ENCODE results near the gene CHRM2.

Gene CHRM2

GRCh38 chr7:136942994-136943393 is 74.5 kb downstream of the CHRM2 start:
- Histone ChIP-seq H3K27me3 (no peaks in the 10 kb centered on the region), H3K4me1 (no peaks in the 10 kb centered on the region), H3K9me3 (replicated peaks in 1 of 11) (no peaks in the 10 kb centered on the region), H3K36me3 (no peaks in the 10 kb centered on the region), H3K4me2 (no peak overlapping the region), H4K20me1 (no peaks in the 10 kb centered on the region), H3K4me3 (no peak overlapping the region), H3K27ac (no peak overlapping the region), H3K9ac (no peak overlapping the region)
- TF ChIP-seq Cebpa-rat (IDR thresholded peaks at IDR 0.05) = no peak

- Histone ChIP-seq H4K20me1 (no peaks in the 10 kb centered on the region), H3K36me3 (no peaks in the 10 kb centered on the region), H3K9ac (no peak overlapping the region), H3K27ac (no peak overlapping the region), H3K4me1 (no peaks in the 10 kb centered on the region), H3K4me3 (no peak overlapping the region), H3K27me3 (no peaks in the 10 kb centered on the region), H3K4me2 (no peak overlapping the region), H3K9me3 (replicated peaks in 1 of 11) (no peaks in the 10 kb centered on the region)
- TF ChIP-seq Cebpa-rat (IDR thresholded peaks at IDR 0.05) = no peak
Observed at GRCh38 chr7:136947347-136947746, 78.9 kb downstream of the CHRM2 start.

GRCh38 chr7:136950331-136950730 is 81.9 kb downstream of the CHRM2 start:
- H3K9me3 ChIP-seq (replicated peaks in 1 of 11) = peaks cover 0 to 17% (median 5%) of the 10 kb centered on the region in 11 experiments; a peak in 6 of 22 replicates
- H3K27ac ChIP-seq = no peak overlapping the region
- no peaks in the 10 kb centered on the region for H3K27me3 ChIP-seq
- no peak for TF ChIP-seq Cebpa-rat (IDR thresholded peaks at IDR 0.05)
- peaks cover under 1 to 9% (median 2%) of the 10 kb centered on the region in 10 experiments; a peak in 14 of 20 replicates for H3K4me1 ChIP-seq
- no peak overlapping the region for H3K4me3 ChIP-seq
- no peak overlapping the region for H3K4me2 ChIP-seq
- no peak overlapping the region for H3K9ac ChIP-seq
- H4K20me1 ChIP-seq = no peaks in the 10 kb centered on the region
- no peaks in the 10 kb centered on the region for H3K36me3 ChIP-seq

- no peaks in the 10 kb centered on the region for H4K20me1 ChIP-seq
- H3K4me2 ChIP-seq = no peak overlapping the region
- no peak overlapping the region for H3K4me3 ChIP-seq
- H3K4me1 ChIP-seq = peaks cover 16 to 39% (median 21%) of the 10 kb centered on the region in 10 experiments
- H3K27ac ChIP-seq = no peak overlapping the region
- H3K27me3 ChIP-seq = no peaks in the 10 kb centered on the region
- no peak overlapping the region for H3K9ac ChIP-seq
- H3K36me3 ChIP-seq = no peaks in the 10 kb centered on the region
- peaks cover 0 to 17% (median 6%) of the 10 kb centered on the region in 11 experiments; a peak in 7 of 22 replicates for H3K9me3 ChIP-seq (replicated peaks in 1 of 11)
- TF ChIP-seq Cebpa-rat (IDR thresholded peaks at IDR 0.05) = no peak
Observed at GRCh38 chr7:136953386-136953785, 84.9 kb downstream of the CHRM2 start.

GRCh38 chr7:136956232-136956631 is 87.8 kb downstream of the CHRM2 start:
- H3K9me3 ChIP-seq (replicated peaks in 1 of 11) = peaks cover 0 to 23% (median 6%) of the 10 kb centered on the region in 11 experiments; a peak in 10 of 22 replicates
- no peak overlapping the region; a peak in 1 of 20 replicates for H3K4me3 ChIP-seq
- peaks cover 16 to 45% (median 21%) of the 10 kb centered on the region in 10 experiments for H3K4me1 ChIP-seq
- no peaks in the 10 kb centered on the region for H3K27me3 ChIP-seq
- H3K4me2 ChIP-seq = peak overlapping the region; percentile 16 to 83 (median 56); a peak in 21 of 22 replicates
- H4K20me1 ChIP-seq = no peaks in the 10 kb centered on the region
- H3K27ac ChIP-seq = peak overlapping the region; percentile 43 to 87 (median 78); a peak in 21 of 22 replicates
- peak overlapping the region in 7 of 11 experiments; percentile 20 to 69 (median 54); a peak in 10 of 22 replicates for H3K9ac ChIP-seq
- no peaks in the 10 kb centered on the region for H3K36me3 ChIP-seq
- peak in 2 of 11 experiments; percentile 37 to 59; a peak in 2 of 22 replicates for TF ChIP-seq Cebpa-rat (IDR thresholded peaks at IDR 0.05)

- H3K9ac ChIP-seq = peak overlapping the region in 9 of 11 experiments; percentile 20 to 69 (median 54); a peak in 14 of 22 replicates
- peak overlapping the region in 1 of 10 experiments; percentile 38; a peak in 1 of 20 replicates for H3K4me3 ChIP-seq
- no peaks in the 10 kb centered on the region for H3K27me3 ChIP-seq
- peak overlapping the region; percentile 43 to 87 (median 78) for H3K27ac ChIP-seq
- no peak for TF ChIP-seq Cebpa-rat (IDR thresholded peaks at IDR 0.05)
- H3K36me3 ChIP-seq = no peaks in the 10 kb centered on the region
- H3K9me3 ChIP-seq (replicated peaks in 1 of 11) = peaks cover 0 to 23% (median 6%) of the 10 kb centered on the region in 11 experiments; a peak in 10 of 22 replicates
- peak overlapping the region; percentile 16 to 83 (median 56) for H3K4me2 ChIP-seq
- H3K4me1 ChIP-seq = peaks cover 16 to 45% (median 21%) of the 10 kb centered on the region in 10 experiments
- H4K20me1 ChIP-seq = no peaks in the 10 kb centered on the region
Observed at GRCh38 chr7:136956671-136957070, 88.2 kb downstream of the CHRM2 start.

- H3K27me3 ChIP-seq = no peaks in the 10 kb centered on the region
- peak overlapping the region in 1 of 11 experiments; percentile 55; a peak in 5 of 22 replicates for H3K9ac ChIP-seq
- no peaks in the 10 kb centered on the region for H3K36me3 ChIP-seq
- peak overlapping the region in 9 of 11 experiments; percentile 37 to 83 (median 61); a peak in 13 of 22 replicates for H3K4me2 ChIP-seq
- peaks cover 0 to 23% (median 6%) of the 10 kb centered on the region in 11 experiments; a peak in 10 of 22 replicates for H3K9me3 ChIP-seq (replicated peaks in 1 of 11)
- H3K27ac ChIP-seq = peak overlapping the region; percentile 43 to 87 (median 78); a peak in 21 of 22 replicates
- no peak for TF ChIP-seq Cebpa-rat (IDR thresholded peaks at IDR 0.05)
- H3K4me1 ChIP-seq = peaks cover 16 to 45% (median 21%) of the 10 kb centered on the region in 10 experiments
- no peak overlapping the region for H3K4me3 ChIP-seq
- H4K20me1 ChIP-seq = no peaks in the 10 kb centered on the region
Observed at GRCh38 chr7:136957391-136957790, 88.9 kb downstream of the CHRM2 start.

GRCh38 chr7:136958016-136958415 is 89.6 kb downstream of the CHRM2 start:
- Histone ChIP-seq H3K9me3 (replicated peaks in 1 of 11) (peaks cover 0 to 21% (median 6%) of the 10 kb centered on the region in 11 experiments; a peak in 9 of 22 replicates), H3K4me2 (peak overlapping the region in 3 of 11 experiments; percentile 18 to 55 (median 49); a peak in 6 of 22 replicates), H3K27ac (peak overlapping the region in 4 of 11 experiments; percentile 1 to 84 (median 58); a peak in 5 of 22 replicates), H3K27me3 (no peaks in the 10 kb centered on the region), H4K20me1 (no peaks in the 10 kb centered on the region), H3K4me1 (peaks cover 16 to 50% (median 21%) of the 10 kb centered on the region in 10 experiments), H3K36me3 (no peaks in the 10 kb centered on the region), H3K4me3 (no peak overlapping the region), H3K9ac (no peak overlapping the region)
- no peak for TF ChIP-seq Cebpa-rat (IDR thresholded peaks at IDR 0.05)

GRCh38 chr7:136964347-136964746 is 95.9 kb downstream of the CHRM2 start:
- Histone ChIP-seq H3K27me3 (no peaks in the 10 kb centered on the region), H3K36me3 (no peaks in the 10 kb centered on the region), H3K9me3 (replicated peaks in 1 of 11) (peaks cover 0 to 6% (median 0%) of the 10 kb centered on the region in 11 experiments; a peak in 4 of 22 replicates), H4K20me1 (no peaks in the 10 kb centered on the region), H3K9ac (no peak overlapping the region), H3K27ac (no peak overlapping the region), H3K4me1 (peaks cover 0 to 21% (median 0%) of the 10 kb centered on the region in 10 experiments; a peak in 5 of 20 replicates), H3K4me2 (peak overlapping the region in 2 of 11 experiments; percentile 4 to 21; a peak in 1 of 22 replicates), H3K4me3 (no peak overlapping the region)
- no peak for TF ChIP-seq Cebpa-rat (IDR thresholded peaks at IDR 0.05)

Measured in BLaER1 treated with 17β-estradiol and CSF1 and Interleukin-3, amounts not matched to agents 10 nM and 100 nM (cell line).